ENCODE measurements around the gene ANXA10.
"Not testable (repeated sequence)": the region's sequence is repeated elsewhere in the genome, so short reads cannot be mapped to it uniquely, and the experiment has no call there.

Gene ANXA10

DNA sequence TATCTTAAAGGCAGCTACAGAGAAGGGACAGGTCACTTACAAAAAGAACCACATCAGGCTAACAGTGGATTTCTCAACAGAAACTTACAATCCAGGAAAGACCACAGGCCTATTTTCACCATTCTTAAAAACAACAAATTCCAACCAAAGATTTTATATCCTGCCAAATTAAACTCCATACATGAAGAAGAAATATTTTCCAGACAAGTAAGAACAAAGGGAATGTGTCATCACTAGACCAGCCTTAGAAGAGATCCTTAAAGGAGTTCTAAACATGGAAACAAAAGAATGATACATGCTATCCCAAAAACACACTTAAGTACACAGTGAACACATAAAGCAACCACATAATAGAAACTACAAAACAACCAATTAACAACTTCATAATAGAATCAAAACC is 105.6 kb downstream of the ANXA10 start:
- Histone ChIP-seq H3K4me3 (ENCODE audit: extremely low read depth, insufficient read depth, low read length, poor library complexity, severe bottlenecking) (no peak overlapping the region), H3K4me1 (ENCODE audit: control insufficient read depth, insufficient read depth, low read length, poor library complexity, severe bottlenecking) (no peaks in the 10 kb centered on the region), H3K36me3 (ENCODE audit: control insufficient read depth, insufficient read depth, low read length) (no peaks in the 10 kb centered on the region), H3K9me3 (ENCODE audit: control insufficient read depth, low read length) (peaks cover 2% of the 10 kb centered on the region), H3K27ac (ENCODE audit: low read depth, low read length, severe bottlenecking) (no peak overlapping the region)

DNA sequence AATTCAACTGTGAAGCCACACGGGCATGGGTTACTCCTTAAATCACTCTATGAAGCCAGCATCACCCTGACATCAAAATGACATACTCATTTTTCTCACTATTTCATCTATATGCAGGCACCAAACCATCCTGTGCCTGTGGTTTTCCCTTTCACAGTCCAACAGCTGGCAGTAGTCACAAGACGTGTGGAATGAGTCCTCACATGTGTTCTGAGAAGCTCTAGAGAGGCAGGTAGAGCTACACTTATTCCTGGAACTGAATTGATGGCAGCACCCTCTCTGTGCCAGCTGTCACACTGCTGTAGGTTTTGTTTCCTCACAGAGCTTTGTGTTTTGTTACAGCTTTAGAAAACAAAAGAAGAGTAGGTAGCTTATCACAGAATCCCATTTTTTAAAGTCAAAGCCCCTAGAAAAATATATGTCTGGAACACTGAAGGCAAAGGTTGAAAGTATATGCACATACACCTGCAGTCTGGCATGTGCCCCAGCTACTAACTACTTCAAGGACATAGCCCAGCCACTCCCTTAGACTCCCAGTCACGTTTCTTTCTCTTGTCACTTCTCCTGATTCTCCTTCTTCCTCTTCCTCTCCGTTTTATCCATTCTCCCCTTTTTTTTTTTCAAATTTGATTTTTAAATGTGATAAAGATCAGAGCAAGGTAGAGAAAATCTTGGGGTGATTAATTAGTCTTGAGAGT is 107.1 kb downstream of the ANXA10 start:
- H3K4me3 ChIP-seq (ENCODE audit: extremely low read depth, insufficient read depth, low read length, poor library complexity, severe bottlenecking): no peak overlapping the region
- no peaks in the 10 kb centered on the region for H3K36me3 ChIP-seq (ENCODE audit: control insufficient read depth, insufficient read depth, low read length)
- H3K27ac ChIP-seq (ENCODE audit: low read depth, low read length, severe bottlenecking): no peak overlapping the region
- no peaks in the 10 kb centered on the region for H3K4me1 ChIP-seq (ENCODE audit: control insufficient read depth, insufficient read depth, low read length, poor library complexity, severe bottlenecking)
- H3K9me3 ChIP-seq (ENCODE audit: control insufficient read depth, low read length): peaks cover 16% of the 10 kb centered on the region
- 61 to 90% methylated on average over 2 to 3 of the region's 4 CpGs for WGBS, 2 experiments (ENCODE audit: insufficient coverage in 2 of 2)

GRCh38 chr4:168200685-168201084 is 108.3 kb downstream of the ANXA10 start:
- Histone ChIP-seq H3K9me3 (ENCODE audit: control insufficient read depth, low read length) (peaks cover 16% of the 10 kb centered on the region), H3K4me3 (ENCODE audit: extremely low read depth, insufficient read depth, low read length, poor library complexity, severe bottlenecking) (no peak overlapping the region), H3K4me1 (ENCODE audit: control insufficient read depth, insufficient read depth, low read length, poor library complexity, severe bottlenecking) (no peaks in the 10 kb centered on the region), H3K36me3 (ENCODE audit: control insufficient read depth, insufficient read depth, low read length) (no peaks in the 10 kb centered on the region), H3K27ac (ENCODE audit: low read depth, low read length, severe bottlenecking) (no peak overlapping the region)
- no CpG with 5 or more reads among the region's 3 CpGs for WGBS, 2 experiments (ENCODE audit: insufficient coverage in 2 of 2)

DNA sequence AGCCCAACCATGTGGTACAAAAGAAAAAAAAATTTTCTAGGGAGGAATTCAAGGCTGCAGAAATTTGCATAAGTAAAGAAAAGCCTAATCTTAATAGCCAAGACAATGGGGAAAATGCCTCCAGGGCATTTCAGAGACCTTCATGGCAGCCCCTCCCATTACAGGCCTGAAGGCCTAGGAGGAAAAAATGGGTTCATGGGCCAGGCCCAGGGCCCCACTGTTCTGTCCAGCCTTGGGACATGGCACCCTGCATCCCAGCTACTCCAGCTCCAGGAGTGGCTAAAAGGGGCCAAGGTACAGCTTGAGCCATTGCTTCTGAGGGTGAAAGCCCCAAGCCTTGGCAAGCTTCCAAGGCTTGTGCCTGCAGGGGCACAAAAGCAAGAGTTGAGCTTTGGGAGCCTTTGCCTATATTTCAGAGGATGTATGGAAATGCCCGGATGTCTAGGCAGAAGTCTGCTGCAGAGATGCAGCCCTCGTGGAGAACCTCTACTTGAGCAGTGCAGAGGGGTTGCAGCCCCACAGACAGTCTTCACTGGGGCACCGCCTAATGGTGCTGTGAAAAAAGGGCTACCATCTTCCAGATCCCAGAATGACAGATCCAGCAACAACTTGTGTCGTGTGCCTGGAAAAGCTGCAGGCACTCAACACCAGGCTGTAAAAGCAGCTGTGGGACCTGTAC is 111.0 kb downstream of the ANXA10 start:
- H3K27ac ChIP-seq (ENCODE audit: low read depth, low read length, severe bottlenecking): no peak overlapping the region
- peaks cover 16% of the 10 kb centered on the region for H3K9me3 ChIP-seq (ENCODE audit: control insufficient read depth, low read length)
- WGBS, 2 experiments (ENCODE audit: insufficient coverage in 2 of 2): 81 to 93% methylated on average over 4 of the region's 4 CpGs
- no peaks in the 10 kb centered on the region for H3K36me3 ChIP-seq (ENCODE audit: control insufficient read depth, insufficient read depth, low read length)
- no peaks in the 10 kb centered on the region for H3K4me1 ChIP-seq (ENCODE audit: control insufficient read depth, insufficient read depth, low read length, poor library complexity, severe bottlenecking)
- H3K4me3 ChIP-seq (ENCODE audit: extremely low read depth, insufficient read depth, low read length, poor library complexity, severe bottlenecking): no peak overlapping the region

GRCh38 chr4:168208957-168209614 is 116.7 kb downstream of the ANXA10 start:
- no peaks in the 10 kb centered on the region for H3K4me1 ChIP-seq (ENCODE audit: control insufficient read depth, insufficient read depth, low read length, poor library complexity, severe bottlenecking)
- no peak overlapping the region for H3K4me3 ChIP-seq (ENCODE audit: extremely low read depth, insufficient read depth, low read length, poor library complexity, severe bottlenecking)
- no peak overlapping the region for H3K27ac ChIP-seq (ENCODE audit: low read depth, low read length, severe bottlenecking)
- WGBS, 2 experiments (ENCODE audit: insufficient coverage in 2 of 2): 100% methylated on average over 1 of the region's 3 CpGs; no CpG with 5 or more reads in 1 of the 2 experiments
- peaks cover 4% of the 10 kb centered on the region for H3K9me3 ChIP-seq (ENCODE audit: control insufficient read depth, low read length)
- no peaks in the 10 kb centered on the region for H3K36me3 ChIP-seq (ENCODE audit: control insufficient read depth, insufficient read depth, low read length)

- Histone ChIP-seq H3K9me3 (ENCODE audit: control insufficient read depth, low read length) (no peaks in the 10 kb centered on the region), H3K4me1 (ENCODE audit: control insufficient read depth, insufficient read depth, low read length, poor library complexity, severe bottlenecking) (no peaks in the 10 kb centered on the region), H3K4me3 (ENCODE audit: extremely low read depth, insufficient read depth, low read length, poor library complexity, severe bottlenecking) (no peak overlapping the region), H3K27ac (ENCODE audit: low read depth, low read length, severe bottlenecking) (no peak overlapping the region), H3K36me3 (ENCODE audit: control insufficient read depth, insufficient read depth, low read length) (no peaks in the 10 kb centered on the region)
- WGBS, 2 experiments (ENCODE audit: insufficient coverage in 2 of 2): 100% methylated on average over 1 of the region's 3 CpGs; no CpG with 5 or more reads in 1 of the 2 experiments
These were observed 120.3 kb downstream of the ANXA10 start for GRCh38 chr4:168212656-168213055.

DNA sequence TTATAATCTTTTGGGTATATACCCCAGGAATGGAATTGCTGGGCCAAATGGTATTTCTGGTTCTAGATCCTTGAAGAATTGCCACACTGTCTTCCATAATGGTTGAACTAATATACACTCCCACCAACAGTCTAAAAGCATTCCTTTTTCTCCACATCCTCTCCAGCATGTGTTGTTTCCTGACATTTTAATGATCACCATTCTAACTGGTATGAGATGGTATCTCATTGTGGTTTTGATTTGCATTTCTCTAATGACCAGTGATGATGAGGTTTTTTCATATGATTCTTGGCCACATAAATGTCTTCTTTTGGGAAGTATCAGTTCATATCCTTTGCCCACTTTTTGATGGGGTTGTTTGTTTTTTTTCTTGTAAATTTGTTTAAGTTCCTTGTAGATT is 121.2 kb downstream of the ANXA10 start:
- H3K36me3 ChIP-seq (ENCODE audit: control insufficient read depth, insufficient read depth, low read length); H3K27ac ChIP-seq (ENCODE audit: low read depth, low read length, severe bottlenecking); H3K9me3 ChIP-seq (ENCODE audit: control insufficient read depth, low read length); H3K4me3 ChIP-seq (ENCODE audit: extremely low read depth, insufficient read depth, low read length, poor library complexity, severe bottlenecking); H3K4me1 ChIP-seq (ENCODE audit: control insufficient read depth, insufficient read depth, low read length, poor library complexity, severe bottlenecking): not testable (repeated sequence)

GRCh38 chr4:168218645-168219044 is 126.3 kb downstream of the ANXA10 start:
- no peak overlapping the region for H3K4me3 ChIP-seq (ENCODE audit: extremely low read depth, insufficient read depth, low read length, poor library complexity, severe bottlenecking)
- no peaks in the 10 kb centered on the region for H3K36me3 ChIP-seq (ENCODE audit: control insufficient read depth, insufficient read depth, low read length)
- 100% methylated on average over 1 of the region's 1 CpG; no CpG with 5 or more reads in 1 of the 2 experiments for WGBS, 2 experiments (ENCODE audit: insufficient coverage in 2 of 2)
- no peaks in the 10 kb centered on the region for H3K9me3 ChIP-seq (ENCODE audit: control insufficient read depth, low read length)
- H3K4me1 ChIP-seq (ENCODE audit: control insufficient read depth, insufficient read depth, low read length, poor library complexity, severe bottlenecking): no peaks in the 10 kb centered on the region
- no peak overlapping the region for H3K27ac ChIP-seq (ENCODE audit: low read depth, low read length, severe bottlenecking)

DNA sequence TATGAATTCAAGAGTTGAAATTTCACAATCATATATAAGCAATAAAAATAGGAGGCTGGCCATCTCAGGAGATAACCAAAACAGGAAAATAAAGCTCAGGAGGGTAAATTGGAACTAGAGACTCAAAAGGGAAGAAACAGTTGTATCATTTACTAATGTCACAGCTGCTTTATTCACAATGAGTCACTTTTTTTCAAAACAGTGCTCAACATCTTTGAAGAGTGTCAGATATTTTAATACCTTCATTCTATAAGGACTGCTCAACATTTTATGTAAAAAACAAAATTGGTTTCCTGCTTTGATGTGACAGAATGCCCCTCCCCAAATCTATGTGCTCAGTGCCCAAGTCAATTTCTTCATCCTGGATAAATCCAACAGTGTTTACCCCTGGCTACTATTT is 128.6 kb downstream of the ANXA10 start:
- no peak overlapping the region for H3K4me3 ChIP-seq (ENCODE audit: extremely low read depth, insufficient read depth, low read length, poor library complexity, severe bottlenecking)
- H3K9me3 ChIP-seq (ENCODE audit: control insufficient read depth, low read length): no peaks in the 10 kb centered on the region
- H3K27ac ChIP-seq (ENCODE audit: low read depth, low read length, severe bottlenecking): no peak overlapping the region
- no peaks in the 10 kb centered on the region for H3K4me1 ChIP-seq (ENCODE audit: control insufficient read depth, insufficient read depth, low read length, poor library complexity, severe bottlenecking)
- no peaks in the 10 kb centered on the region for H3K36me3 ChIP-seq (ENCODE audit: control insufficient read depth, insufficient read depth, low read length)

DNA sequence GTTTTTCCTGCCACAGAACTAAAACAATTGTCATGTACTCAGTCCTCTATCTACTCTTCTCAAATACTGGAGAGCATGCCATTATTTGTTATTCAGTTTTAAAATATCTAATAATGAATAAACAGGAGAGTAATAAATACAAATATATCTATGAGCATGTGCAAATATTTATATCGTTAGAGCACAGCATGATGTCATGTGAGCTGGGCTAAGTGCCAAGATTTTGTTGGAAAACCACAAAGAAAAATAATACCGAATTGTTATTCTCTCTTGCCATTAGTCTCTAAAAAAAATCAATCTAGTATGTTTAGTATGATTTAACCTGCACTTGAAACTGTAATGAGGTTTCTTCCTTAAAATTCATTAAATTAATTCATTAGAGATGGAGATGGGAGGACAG is 129.0 kb downstream of the ANXA10 start:
- Histone ChIP-seq H3K4me3 (ENCODE audit: extremely low read depth, insufficient read depth, low read length, poor library complexity, severe bottlenecking) (no peak overlapping the region), H3K9me3 (ENCODE audit: control insufficient read depth, low read length) (no peaks in the 10 kb centered on the region), H3K4me1 (ENCODE audit: control insufficient read depth, insufficient read depth, low read length, poor library complexity, severe bottlenecking) (no peaks in the 10 kb centered on the region), H3K27ac (ENCODE audit: low read depth, low read length, severe bottlenecking) (no peak overlapping the region), H3K36me3 (ENCODE audit: control insufficient read depth, insufficient read depth, low read length) (no peaks in the 10 kb centered on the region)
- no CpG with 5 or more reads among the region's 2 CpGs for WGBS, 2 experiments (ENCODE audit: insufficient coverage in 2 of 2)
